T-helper 2 cell treated with Interferon-gamma antibody and Interleukin-4, amounts not matched to agents 100 ng/mL and 5 ng/mL, for 36 hours (primary cell): ENCODE results near the gene BAG2. TPM values are rescaled to one million over a fixed set of nuclear protein-coding genes. Genes with fewer than 3 reads are reported as not detected.

Experiments used
- intact Hi-C: fragments of 100-400 bp; cut with micrococcal nuclease; formaldehyde crosslinking; loops from one replicate; pipeline ENCODE4 v1.15.1; 2023
- total RNA-seq: library from RNA; stranded (reverse); gene quantifications from 2 replicates; pipeline ENCODE4 v1.2.3, GENCODE V29; 2022

Gene BAG2
- total RNA-seq, 1 donor from 2014 or later: 12.5 TPM

DNA sequence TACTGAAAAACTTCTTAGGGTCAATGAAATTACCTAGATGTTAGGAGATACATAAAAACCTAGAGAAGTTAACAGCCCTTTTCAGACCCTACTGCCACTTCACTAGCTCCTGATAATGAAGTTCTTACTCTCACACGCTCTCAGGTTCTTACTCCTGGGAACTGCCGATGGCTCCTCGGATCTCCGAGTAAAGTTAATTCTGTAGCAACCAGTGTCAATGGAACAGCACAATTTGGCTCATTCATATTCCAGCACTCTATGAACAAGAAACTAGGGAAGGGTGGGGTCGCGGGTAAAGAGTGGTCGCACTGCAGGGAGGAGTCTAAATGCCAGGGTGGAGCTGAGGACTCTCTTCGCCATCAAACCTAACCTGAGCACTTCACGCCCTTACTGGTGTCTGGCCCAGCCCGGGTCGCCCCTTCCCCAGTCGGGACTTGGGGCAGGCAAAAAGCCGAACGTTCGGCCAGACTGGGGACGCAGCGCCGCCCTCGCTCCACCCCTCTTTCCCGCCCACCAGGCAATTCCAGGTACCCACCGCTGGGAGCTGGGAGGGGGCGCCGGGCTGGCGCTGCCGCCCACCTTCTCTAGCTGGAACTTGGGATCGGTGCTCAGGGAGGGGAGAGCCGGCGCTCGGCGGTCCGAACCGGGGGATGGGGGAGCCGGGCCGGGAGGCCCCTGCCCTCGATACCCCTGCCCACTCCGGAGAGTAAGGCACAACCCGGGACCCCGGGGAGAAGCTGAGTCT is 49.2 kb downstream of the BAG2 start:
- intact Hi-C loops: loop anchor here (5.0 kb wide), 1 partner anchor 679 kb away; no protein-coding TSS in a partner anchor

DNA sequence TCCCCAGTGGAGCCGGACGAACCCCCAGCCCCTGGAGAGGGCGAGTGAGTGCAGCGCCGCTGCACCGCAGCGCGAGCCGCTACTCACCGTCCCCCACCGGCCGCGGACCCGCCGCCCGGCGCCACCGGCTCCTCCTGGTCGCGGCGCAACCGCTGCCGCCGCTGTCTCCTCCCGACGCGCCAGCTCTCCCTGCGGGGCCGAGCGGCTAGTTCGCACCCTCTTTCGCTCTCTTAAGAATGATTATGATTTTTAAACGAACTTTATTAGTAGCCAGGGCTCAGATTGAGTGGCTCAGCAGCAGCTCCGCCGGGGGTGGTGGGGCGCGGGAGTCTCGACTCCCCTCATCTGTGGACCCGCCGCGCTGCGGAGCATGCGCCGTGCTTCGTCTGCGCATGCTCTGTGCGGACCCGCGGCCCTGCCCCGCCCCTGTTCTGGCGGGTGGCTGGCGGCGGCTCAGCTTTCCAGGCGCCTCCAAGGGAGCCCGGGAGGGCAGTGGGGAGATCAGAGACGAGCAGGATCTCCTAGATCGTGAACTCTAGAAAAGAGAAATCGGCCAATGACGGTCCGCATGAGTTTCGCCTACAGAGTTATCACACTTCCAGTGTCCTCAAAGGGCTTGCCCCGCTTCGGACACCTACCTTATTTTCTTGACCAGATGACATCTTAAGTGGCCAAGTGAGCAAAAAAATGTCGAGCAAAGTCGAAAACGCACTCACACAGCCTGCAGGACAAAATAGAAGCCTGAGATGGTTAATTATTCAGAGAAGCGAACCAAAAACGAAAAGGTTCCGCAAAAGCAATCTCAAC is 50.0 kb downstream of the BAG2 start, which contains the start of gene RAB23:
Gene RAB23, minus strand, starts transcription at position 372 of the 807 bp plus-strand sequence. CDS start 11,927 bp downstream, outside the sequence.
- intact Hi-C loops: loop anchor here (1.0 to 5.0 kb wide), 6 partner anchors 50 to 680 kb away; partner anchors contain the start of genes BAG2 and BEND6

- intact Hi-C loops: loop anchor here (1.0 to 5.0 kb wide), 6 partner anchors 50 to 680 kb away; partner anchors contain the start of genes BAG2 and BEND6
Observed at GRCh38 chr6:57222743-57223077, 50.6 kb downstream of the BAG2 start.

GRCh38 chr6:57224769-57225515 is 52.8 kb downstream of the BAG2 start:
- intact Hi-C loops: loop anchor here (5.0 kb wide), 1 partner anchor 683 kb away; no protein-coding TSS in a partner anchor

GRCh38 chr6:57226221-57226620 is 54.1 kb downstream of the BAG2 start:
- intact Hi-C loops: no loop called here

Other genes starting within 250 kb of the BAG2 start
- gene BEND6, start 217.2 kb upstream of the BAG2 start, total RNA-seq: not detected in 2 replicates
- 14.2 and 14.8 TPM in 2 replicates for gene KIAA1586, start 125.6 kb upstream of the BAG2 start, total RNA-seq
- 69.9 and 73.9 TPM in 2 replicates for gene ZNF451, start 82.1 kb upstream of the BAG2 start, total RNA-seq
- 3.5 and 4.2 TPM in 2 replicates for gene RAB23, start 50.0 kb downstream of the BAG2 start, total RNA-seq
- 37.3 and 38.5 TPM in 2 replicates for gene PRIM2, start 145.3 kb downstream of the BAG2 start, total RNA-seq